Right atrium auricular region (tissue), 2 donors: ENCODE results near the gene SPATS1. TPM values are rescaled to one million over a fixed set of nuclear protein-coding genes. Genes with fewer than 3 reads are reported as not detected.
A peak's percentile ranks its signal among the peaks of the same experiment; 100 is the strongest.
"Not testable (repeated sequence)": the region's sequence is repeated elsewhere in the genome, so short reads cannot be mapped to it uniquely, and the experiment has no call there.

Experiments
- DNase-seq: peaks from one replicate; pipeline ENCODE4 v3.0.0-alpha.2; 2019; ENCODE audit warnings: low spot score
- H3K27ac ChIP-seq, 2 donors: fragments of 200-600 bp; sonication (generic); 1 replicate in 1 of 2; 2 replicates in 1 of 2; pipeline ENCODE4 v1.5.1; 2016 to 2019
- H3K27me3 ChIP-seq, 2 donors: fragments of 200-600 bp; sonication (generic); one replicate each; pipeline versions ENCODE4 v1.5.1 to v1.6.0; 2017 to 2019
- H3K36me3 ChIP-seq: fragments of 200-600 bp; sonication (generic); one replicate; pipeline ENCODE4 v1.5.1; 2016
- H3K4me1 ChIP-seq, 2 donors: fragments of 200-600 bp; sonication (generic); one replicate each; pipeline versions ENCODE4 v1.5.1 to v1.6.0; 2017 to 2019
- H3K4me3 ChIP-seq, 2 donors: fragments of 200-600 bp; sonication (generic); 1 replicate in 1 of 2; 2 replicates in 1 of 2; pipeline ENCODE4 v1.5.1; 2017 to 2019; ENCODE audit warnings: mild to moderate bottlenecking in 1 of 2, moderate library complexity in 1 of 2
- H3K9me3 ChIP-seq, 2 donors: fragments of 200-600 bp; sonication (generic); one replicate each; pipeline ENCODE4 v1.5.1; 2019
- CTCF ChIP-seq, 2 donors: fragments of 200-600 bp; sonication (generic); IDR thresholded peaks; one replicate each; pipeline ENCODE4 v1.5.1; 2019; ENCODE audit warnings: antibody characterized with exemption in 2 of 2
- total RNA-seq, 2 donors: library from RNA; depleted of rRNA; stranded (reverse); fragments of >200 nt; gene quantifications; one replicate each; pipeline ENCODE4 v1.1.0, GENCODE V29; 2016

Gene SPATS1
- total RNA-seq, 2 donors from 2014 or later, result not detected

GRCh38 chr6:44312901-44313788, 29.3 kb upstream of the SPATS1 start, which contains the start of gene AARS2:
Gene AARS2, minus strand, starts transcription at chr6:44313347. Its CDS starts 24 bp downstream, at chr6:44313323.
- peak; percentile 97 to 98 for TF ChIP-seq CTCF (IDR thresholded peaks at IDR 0.05)
- H3K27ac ChIP-seq, result peak within 1 kb of the TSS; percentile 68 to 77
- no peaks in the 10 kb centered on the region for H3K9me3 ChIP-seq
- no peaks in the 10 kb centered on the region for H3K27me3 ChIP-seq
- peak; percentile 80 for DNase-seq
- peaks cover 31% of the 10 kb centered on the region for H3K36me3 ChIP-seq
- peak within 1 kb of the TSS; percentile 87 to 98 for H3K4me3 ChIP-seq
- H3K4me1 ChIP-seq, result peaks cover 0 to 14% of the 10 kb centered on the region in 2 donors

- not testable (repeated sequence) for H3K4me3 ChIP-seq, H3K27me3 ChIP-seq, DNase-seq, H3K27ac ChIP-seq, H3K9me3 ChIP-seq
- Histone ChIP-seq H3K4me1 (peaks cover 0 to 14% of the 10 kb centered on the region in 2 donors), H3K36me3 (peaks cover 18% of the 10 kb centered on the region)
Measured at GRCh38 chr6:44314657-44315056, 27.8 kb upstream of the SPATS1 start.

- H3K27me3 ChIP-seq, result no peaks in the 10 kb centered on the region
- H3K4me3 ChIP-seq, result no peak overlapping the region
- H3K36me3 ChIP-seq, result peaks cover 10% of the 10 kb centered on the region
- no peak for DNase-seq
- peaks cover 0 to 14% of the 10 kb centered on the region in 2 donors for H3K4me1 ChIP-seq
- H3K9me3 ChIP-seq, result no peaks in the 10 kb centered on the region
- TF ChIP-seq CTCF (IDR thresholded peaks at IDR 0.05), result no peak
- no peak overlapping the region for H3K27ac ChIP-seq
Measured at GRCh38 chr6:44315516-44315915, 26.9 kb upstream of the SPATS1 start.

GRCh38 chr6:44315951-44316350, 26.5 kb upstream of the SPATS1 start:
- H3K4me3 ChIP-seq, result no peak overlapping the region
- peaks cover 0 to 14% of the 10 kb centered on the region in 2 donors for H3K4me1 ChIP-seq
- H3K27ac ChIP-seq, result no peak overlapping the region
- DNase-seq, result no peak
- peaks cover 5% of the 10 kb centered on the region for H3K36me3 ChIP-seq
- H3K9me3 ChIP-seq, result no peaks in the 10 kb centered on the region
- no peaks in the 10 kb centered on the region for H3K27me3 ChIP-seq
- TF ChIP-seq CTCF (IDR thresholded peaks at IDR 0.05), result no peak

- TF ChIP-seq CTCF (IDR thresholded peaks at IDR 0.05), result no peak
- no peak overlapping the region for H3K27ac ChIP-seq
- H3K4me3 ChIP-seq, result no peak overlapping the region
- DNase-seq, result no peak
- H3K27me3 ChIP-seq, result no peaks in the 10 kb centered on the region
- H3K36me3 ChIP-seq, result peaks cover under 1% of the 10 kb centered on the region
- no peaks in the 10 kb centered on the region for H3K9me3 ChIP-seq
- peaks cover 0 to 12% of the 10 kb centered on the region in 2 donors for H3K4me1 ChIP-seq
Measured at GRCh38 chr6:44316481-44316880, 26.0 kb upstream of the SPATS1 start.

GRCh38 chr6:44317136-44317631, 25.3 kb upstream of the SPATS1 start:
- not testable (repeated sequence) for H3K27me3 ChIP-seq, H3K9me3 ChIP-seq, DNase-seq, H3K36me3 ChIP-seq, H3K4me3 ChIP-seq, H3K27ac ChIP-seq, H3K4me1 ChIP-seq
